Measurements from ENCODE around the gene COLGALT1. TPM values are rescaled to one million over a fixed set of nuclear protein-coding genes. Genes with fewer than 3 reads are reported as not detected.

Gene COLGALT1
- total and polyA plus RNA-seq, 7 donors, result 7.8 to 62.3 (median 53.0) TPM

DNA sequence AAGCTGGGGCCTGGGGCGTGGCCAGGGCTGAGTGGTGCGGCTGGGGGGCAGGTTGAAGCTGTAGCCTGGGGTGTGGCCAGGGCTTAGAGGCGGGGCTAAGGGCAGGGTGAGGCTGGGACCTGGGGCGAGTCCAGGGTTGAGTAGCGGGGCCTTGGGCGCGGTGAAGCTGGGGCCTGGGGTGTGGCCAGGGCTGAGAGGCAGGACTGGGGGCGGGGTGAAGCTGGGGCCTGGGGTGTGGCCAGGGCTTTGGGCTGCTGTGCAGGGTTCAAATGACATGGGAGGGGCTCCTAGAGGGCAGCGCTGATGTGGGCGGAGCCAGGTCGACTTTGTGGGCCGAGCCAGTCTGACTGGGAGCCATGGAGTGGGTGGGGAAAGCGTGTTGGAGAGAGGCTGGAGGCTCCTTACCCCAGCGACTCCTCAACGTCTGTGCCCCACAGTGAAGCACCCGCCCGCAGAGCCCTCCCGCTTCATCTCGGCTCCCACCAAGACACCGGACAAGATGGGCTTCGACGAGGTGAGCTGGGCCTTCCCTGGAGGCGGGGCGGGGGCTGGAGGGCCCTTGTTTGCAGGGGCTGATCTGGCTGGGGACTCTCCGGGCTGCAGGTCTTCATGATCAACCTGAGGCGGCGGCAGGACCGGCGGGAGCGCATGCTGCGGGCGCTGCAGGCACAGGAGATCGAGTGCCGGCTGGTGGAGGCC lies 21.5 kb downstream of the COLGALT1 start:
- intact Hi-C loops (cut with DNase I), result no loop called here
- Histone ChIP-seq H3K9me3 (no peaks in the 10 kb centered on the region), H3K4me3 (no peak overlapping the region), H3K27ac (no peak overlapping the region), H3K36me3 (peaks cover 12 to 80% (median 42%) of the 10 kb centered on the region in 4 donors), H3K27me3 (no peaks in the 10 kb centered on the region), H3K4me1 (peaks cover 0 to 5% (median 2%) of the 10 kb centered on the region in 4 donors)
- no peak for DNase-seq
- TF ChIP-seq POLR2A (IDR thresholded peaks at IDR 0.05) (no peak), EP300 (IDR thresholded peaks at IDR 0.05) (no peak), POLR2AphosphoS5 (IDR thresholded peaks at IDR 0.05) (no peak)
- TF ChIP-seq, protein P1, sequence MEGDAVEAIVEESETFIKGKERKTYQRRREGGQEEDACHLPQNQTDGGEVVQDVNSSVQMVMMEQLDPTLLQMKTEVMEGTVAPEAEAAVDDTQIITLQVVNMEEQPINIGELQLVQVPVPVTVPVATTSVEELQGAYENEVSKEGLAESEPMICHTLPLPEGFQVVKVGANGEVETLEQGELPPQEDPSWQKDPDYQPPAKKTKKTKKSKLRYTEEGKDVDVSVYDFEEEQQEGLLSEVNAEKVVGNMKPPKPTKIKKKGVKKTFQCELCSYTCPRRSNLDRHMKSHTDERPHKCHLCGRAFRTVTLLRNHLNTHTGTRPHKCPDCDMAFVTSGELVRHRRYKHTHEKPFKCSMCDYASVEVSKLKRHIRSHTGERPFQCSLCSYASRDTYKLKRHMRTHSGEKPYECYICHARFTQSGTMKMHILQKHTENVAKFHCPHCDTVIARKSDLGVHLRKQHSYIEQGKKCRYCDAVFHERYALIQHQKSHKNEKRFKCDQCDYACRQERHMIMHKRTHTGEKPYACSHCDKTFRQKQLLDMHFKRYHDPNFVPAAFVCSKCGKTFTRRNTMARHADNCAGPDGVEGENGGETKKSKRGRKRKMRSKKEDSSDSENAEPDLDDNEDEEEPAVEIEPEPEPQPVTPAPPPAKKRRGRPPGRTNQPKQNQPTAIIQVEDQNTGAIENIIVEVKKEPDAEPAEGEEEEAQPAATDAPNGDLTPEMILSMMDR (IDR thresholded peaks at IDR 0.05), result no peak
- WGBS, 2 donors, result 69 to 84% methylated on average over 34 of the region's 34 CpGs

DNA sequence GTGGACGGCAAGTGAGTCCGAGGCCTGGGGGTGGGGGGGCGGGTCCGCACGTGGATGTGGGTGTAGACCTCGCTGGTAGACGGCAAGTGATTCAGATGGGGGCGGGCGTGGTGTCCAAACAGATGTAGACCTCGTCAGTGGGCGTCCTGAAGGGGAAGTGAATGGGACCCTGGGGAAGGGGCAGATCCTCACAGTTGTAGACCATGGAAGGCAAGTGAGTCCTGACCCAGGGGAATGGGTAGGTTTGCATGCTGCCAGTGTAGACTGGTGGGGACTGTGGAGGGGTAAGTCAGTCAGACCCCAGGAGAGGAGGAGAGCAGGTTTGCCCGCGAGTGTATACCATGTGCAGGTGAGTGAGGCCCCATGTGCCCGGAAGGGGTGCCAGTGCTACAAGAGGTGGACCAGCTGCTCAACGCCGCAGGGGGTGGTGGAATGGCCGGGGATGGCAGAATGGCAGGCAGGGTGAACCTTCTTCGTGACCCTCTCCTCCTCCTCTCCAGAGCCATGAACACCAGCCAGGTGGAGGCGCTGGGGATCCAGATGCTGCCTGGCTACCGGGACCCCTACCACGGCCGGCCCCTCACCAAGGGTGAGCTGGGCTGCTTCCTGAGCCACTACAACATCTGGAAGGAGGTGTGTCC lies 22.1 kb downstream of the COLGALT1 start:
- Histone ChIP-seq H3K27me3 (no peaks in the 10 kb centered on the region), H3K27ac (no peak overlapping the region), H3K9me3 (no peaks in the 10 kb centered on the region), H3K36me3 (peaks cover 12 to 80% (median 37%) of the 10 kb centered on the region in 4 donors), H3K4me1 (peaks cover 0 to 5% (median 2%) of the 10 kb centered on the region in 4 donors), H3K4me3 (no peak overlapping the region)
- intact Hi-C loops (cut with DNase I), result no loop called here
- 88% methylated on average over 22 of the region's 22 CpGs for WGBS, 2 donors
- no peak for DNase-seq
- TF ChIP-seq, protein P1 (IDR thresholded peaks at IDR 0.05), result no peak
- no peak for TF ChIP-seq POLR2A (IDR thresholded peaks at IDR 0.05)
- TF ChIP-seq POLR2AphosphoS5 (IDR thresholded peaks at IDR 0.05), result no peak
- TF ChIP-seq EP300 (IDR thresholded peaks at IDR 0.05), result no peak

DNA sequence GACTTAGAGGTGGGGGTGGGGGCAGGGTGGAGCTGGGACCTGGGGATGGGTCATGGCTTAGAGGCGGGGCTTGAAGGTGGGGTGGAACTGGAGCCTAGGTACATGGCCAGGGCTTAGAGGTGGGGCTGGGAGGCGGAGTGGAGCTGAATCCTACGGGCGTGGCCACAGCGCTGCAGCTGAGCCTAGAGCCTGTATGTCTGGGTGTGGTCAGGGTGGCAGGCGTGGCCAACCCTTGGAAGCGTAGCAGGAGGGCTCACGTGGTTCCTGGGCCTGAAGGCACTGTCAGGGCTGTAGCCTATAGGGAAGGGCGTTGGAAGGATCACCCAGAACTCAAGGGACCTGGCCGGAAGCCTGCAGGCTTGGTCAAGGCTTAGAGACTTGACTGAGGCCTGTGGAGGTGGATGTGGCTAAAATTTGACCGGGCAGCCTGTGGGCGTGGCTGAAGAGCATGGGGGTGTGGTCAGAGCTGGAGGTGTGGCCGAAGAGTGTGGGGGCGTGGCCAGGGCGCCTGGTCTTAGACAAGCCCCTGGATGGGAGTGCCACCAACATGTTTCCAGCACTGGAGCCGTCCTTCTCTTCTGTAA lies 24.3 kb downstream of the COLGALT1 start:
- DNase-seq, result no peak
- no peak overlapping the region for H3K27ac ChIP-seq
- H3K27me3 ChIP-seq, result no peaks in the 10 kb centered on the region
- peaks cover 8 to 72% (median 33%) of the 10 kb centered on the region in 4 donors for H3K36me3 ChIP-seq
- H3K4me1 ChIP-seq, result no peaks in the 10 kb centered on the region
- intact Hi-C loops (cut with DNase I), result no loop called here
- TF ChIP-seq EP300 (IDR thresholded peaks at IDR 0.05), result no peak
- TF ChIP-seq POLR2A (IDR thresholded peaks at IDR 0.05), result no peak
- no peak for TF ChIP-seq POLR2AphosphoS5 (IDR thresholded peaks at IDR 0.05)
- TF ChIP-seq, protein P1 (IDR thresholded peaks at IDR 0.05), result no peak
- WGBS, 2 donors, result 21 to 60% methylated on average over 16 of the region's 16 CpGs
- H3K9me3 ChIP-seq, result no peaks in the 10 kb centered on the region
- no peak overlapping the region for H3K4me3 ChIP-seq

DNA sequence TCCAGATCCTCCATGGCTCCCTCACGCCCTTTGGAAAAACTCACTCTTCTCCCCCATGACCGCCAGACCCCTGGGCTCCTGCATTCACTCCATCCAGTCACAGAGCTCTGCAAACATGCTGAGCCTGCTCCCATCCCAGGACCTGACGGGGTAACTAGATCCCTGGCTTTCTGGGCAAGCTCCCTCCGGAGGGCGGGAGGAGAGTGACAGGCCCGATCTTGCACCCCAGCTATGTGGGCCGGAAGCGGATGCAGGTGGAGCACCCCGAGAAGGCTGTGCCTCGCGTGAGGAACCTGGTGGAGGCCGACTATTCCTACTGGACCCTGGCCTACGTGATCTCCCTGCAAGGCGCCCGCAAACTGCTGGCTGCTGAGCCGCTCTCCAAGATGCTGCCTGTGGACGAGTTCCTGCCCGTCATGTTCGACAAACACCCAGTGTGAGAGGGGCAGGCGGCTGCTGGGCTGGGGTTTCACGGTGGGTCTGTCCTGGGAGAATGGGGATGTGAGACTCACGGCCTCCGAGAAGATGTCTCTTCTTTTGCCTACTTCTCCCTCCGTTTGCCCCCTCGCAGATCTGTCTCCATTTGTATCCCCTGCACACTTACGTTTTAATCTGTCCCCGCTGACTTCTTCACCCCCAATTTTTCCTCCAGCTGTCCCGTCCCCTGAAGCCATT lies 25.2 kb downstream of the COLGALT1 start:
- Histone ChIP-seq H3K4me1 (no peaks in the 10 kb centered on the region), H3K27ac (no peak overlapping the region), H3K9me3 (no peaks in the 10 kb centered on the region), H3K4me3 (no peak overlapping the region), H3K27me3 (no peaks in the 10 kb centered on the region), H3K36me3 (peaks cover 8 to 66% (median 28%) of the 10 kb centered on the region in 4 donors)
- intact Hi-C loops (cut with DNase I), result no loop called here
- WGBS, 2 donors, result 92 to 93% methylated on average over 28 of the region's 28 CpGs
- TF ChIP-seq, protein P1 (IDR thresholded peaks at IDR 0.05), result no peak
- TF ChIP-seq POLR2A (IDR thresholded peaks at IDR 0.05), result no peak
- TF ChIP-seq POLR2AphosphoS5 (IDR thresholded peaks at IDR 0.05), result no peak
- no peak for DNase-seq
